HEK293T (cell line): ENCODE measurements around the gene TMEM117.
"Not testable (repeated sequence)": the region's sequence is repeated elsewhere in the genome, so short reads cannot be mapped to it uniquely, and the experiment has no call there.

Experiments
- CTCF ChIA-PET: fragments of 350-600 bp; formaldehyde crosslinking; extraction: SDS; loops from one replicate; lab custom pipeline; 2021; ENCODE audit warnings: antibody characterized with exemption, inconsistent platforms; lab: Yijun Ruan, JAX
- POLR2A ChIA-PET: fragments of 350-600 bp; formaldehyde crosslinking; extraction: SDS; loops from one replicate; lab custom pipeline; 2020; ENCODE audit warnings: antibody characterized with exemption, inconsistent platforms; lab: Yijun Ruan, JAX
- DNase-seq: peaks from one replicate; pipeline ENCODE4 v3.0.0; 2012; ENCODE audit warnings: mixed read lengths; ENCODE audit errors: extremely low spot score
- ARNT ChIP-seq: fragments of 450-650 bp; IDR thresholded peaks from 2 replicates; pipeline ENCODE4 v1.6.1; 2017; ENCODE audit warnings: mild to moderate bottlenecking
- BHLHE40 ChIP-seq: fragments of 450-650 bp; IDR thresholded peaks from 2 replicates; pipeline ENCODE4 v1.6.1; 2016; ENCODE audit warnings: mild to moderate bottlenecking, moderate library complexity, borderline replicate concordance
- CTBP1 ChIP-seq: fragments of 450-650 bp; IDR thresholded peaks from 2 replicates; pipeline ENCODE4 v1.6.1; 2016; ENCODE audit warnings: borderline replicate concordance
- ELF4 ChIP-seq: fragments of 450-650 bp; IDR thresholded peaks from 2 replicates; pipeline ENCODE4 v1.6.1; 2017; ENCODE audit warnings: antibody characterized with exemption
- FOXA1 ChIP-seq: fragments of 450-650 bp; IDR thresholded peaks from 2 replicates; pipeline ENCODE4 v1.6.1; 2016; ENCODE audit warnings: mild to moderate bottlenecking
- FOXK2 ChIP-seq: fragments of 450-650 bp; IDR thresholded peaks from 2 replicates; pipeline ENCODE4 v1.6.1; 2016; ENCODE audit warnings: mild to moderate bottlenecking
- FOXM1 ChIP-seq: fragments of 450-650 bp; IDR thresholded peaks from 2 replicates; pipeline ENCODE4 v1.6.1; 2017; ENCODE audit warnings: mild to moderate bottlenecking, borderline replicate concordance
- HDGF ChIP-seq: fragments of 450-650 bp; IDR thresholded peaks from 2 replicates; pipeline ENCODE4 v1.6.1; 2017; ENCODE audit warnings: antibody characterized with exemption, borderline replicate concordance
- LEF1 ChIP-seq: fragments of 450-650 bp; IDR thresholded peaks from 2 replicates; pipeline ENCODE4 v1.6.1; 2017; ENCODE audit warnings: mild to moderate bottlenecking, borderline replicate concordance
- NFRKB ChIP-seq: fragments of 450-650 bp; IDR thresholded peaks from 2 replicates; pipeline ENCODE4 v1.6.1; 2016; ENCODE audit warnings: mild to moderate bottlenecking, moderate library complexity
- SP1 ChIP-seq: fragments of 450-650 bp; IDR thresholded peaks from 2 replicates; pipeline ENCODE4 v1.6.1; 2017
- SUZ12 ChIP-seq: fragments of 450-650 bp; IDR thresholded peaks from 2 replicates; pipeline ENCODE4 v1.6.1; 2016; ENCODE audit warnings: mild to moderate bottlenecking
- TARDBP ChIP-seq: fragments of 450-650 bp; IDR thresholded peaks from 2 replicates; pipeline ENCODE4 v1.6.1; 2016
- ZNF384 ChIP-seq: fragments of 450-650 bp; IDR thresholded peaks from 2 replicates; pipeline ENCODE4 v1.6.1; 2016
- TF ChIP-seq, protein P1 (sequence below): fragments of 450-650 bp; IDR thresholded peaks from 2 replicates; pipeline ENCODE4 v1.6.1; 2016

TMEM117 gene

DNA sequence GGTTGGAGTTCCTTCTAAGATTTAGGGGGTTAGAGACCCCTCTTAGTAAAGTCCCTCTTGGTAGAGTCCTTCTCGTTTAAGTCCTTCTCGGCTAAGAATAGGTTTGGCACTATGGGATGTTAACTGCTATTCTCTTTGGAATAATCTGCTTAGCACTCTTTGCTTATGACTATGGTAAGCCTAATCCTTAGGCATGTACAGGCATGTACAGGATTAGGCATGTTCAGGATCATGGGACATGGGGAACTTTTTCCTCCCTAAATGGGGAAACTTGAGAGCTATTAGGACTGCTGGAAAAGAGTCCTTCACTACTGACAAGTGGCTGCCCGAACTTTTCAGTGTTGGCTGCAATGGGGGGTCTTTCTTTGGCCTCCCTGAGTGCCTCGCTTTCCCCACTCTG lies 193.3 kb downstream of the TMEM117 start:
- ChIA-PET CTCF (no interaction called here), POLR2A (no interaction called here)
- DNase-seq: no peak
- no peak for TF ChIP-seq FOXK2
- no peak for TF ChIP-seq SUZ12
- no peak for TF ChIP-seq ZNF384
- TF ChIP-seq, protein P1, sequence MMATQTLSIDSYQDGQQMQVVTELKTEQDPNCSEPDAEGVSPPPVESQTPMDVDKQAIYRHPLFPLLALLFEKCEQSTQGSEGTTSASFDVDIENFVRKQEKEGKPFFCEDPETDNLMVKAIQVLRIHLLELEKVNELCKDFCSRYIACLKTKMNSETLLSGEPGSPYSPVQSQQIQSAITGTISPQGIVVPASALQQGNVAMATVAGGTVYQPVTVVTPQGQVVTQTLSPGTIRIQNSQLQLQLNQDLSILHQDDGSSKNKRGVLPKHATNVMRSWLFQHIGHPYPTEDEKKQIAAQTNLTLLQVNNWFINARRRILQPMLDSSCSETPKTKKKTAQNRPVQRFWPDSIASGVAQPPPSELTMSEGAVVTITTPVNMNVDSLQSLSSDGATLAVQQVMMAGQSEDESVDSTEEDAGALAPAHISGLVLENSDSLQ: no peak
- TF ChIP-seq FOXM1: no peak
- TF ChIP-seq SP1: no peak
- TF ChIP-seq NFRKB: no peak
- TF ChIP-seq ARNT: no peak

DNA sequence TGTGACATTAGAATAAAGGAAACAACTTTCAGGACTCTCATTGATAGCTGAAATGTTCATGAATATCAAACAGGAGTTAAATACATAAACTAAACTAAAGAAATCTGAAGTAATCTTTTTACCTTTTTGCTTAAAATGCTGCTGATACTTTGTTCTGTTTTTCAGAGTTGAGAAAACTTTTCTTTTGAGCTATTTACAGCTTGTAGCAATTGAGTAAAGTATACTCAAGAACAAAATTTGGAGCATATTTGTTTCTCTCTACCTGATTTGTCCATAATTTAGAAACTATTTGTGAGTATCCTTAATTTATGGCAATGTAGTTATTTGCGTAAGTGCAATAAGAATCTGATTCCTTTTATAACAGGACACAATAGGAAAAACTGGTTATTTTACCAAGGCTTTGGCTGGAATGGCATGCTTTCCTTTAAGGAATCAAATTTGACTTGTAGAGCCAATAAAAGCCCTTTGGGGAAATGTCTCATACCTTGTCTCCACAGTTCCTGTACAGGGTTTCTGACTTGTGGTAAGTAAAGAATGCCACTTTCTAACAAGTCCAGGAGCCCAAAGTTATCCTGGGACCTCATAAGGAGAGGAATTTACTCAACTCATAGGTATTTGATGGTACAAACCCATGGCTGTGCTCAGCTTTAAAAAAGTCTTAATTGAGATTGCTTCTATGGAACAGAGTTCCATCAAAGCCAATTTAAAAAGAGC lies 195.7 kb downstream of the TMEM117 start:
- TF ChIP-seq FOXK2 (no peak), LEF1 (no peak), FOXA1 (no peak), TARDBP (no peak)
- POLR2A ChIA-PET: no interaction called here
- DNase-seq: no peak
- CTCF ChIA-PET: no interaction called here

DNA sequence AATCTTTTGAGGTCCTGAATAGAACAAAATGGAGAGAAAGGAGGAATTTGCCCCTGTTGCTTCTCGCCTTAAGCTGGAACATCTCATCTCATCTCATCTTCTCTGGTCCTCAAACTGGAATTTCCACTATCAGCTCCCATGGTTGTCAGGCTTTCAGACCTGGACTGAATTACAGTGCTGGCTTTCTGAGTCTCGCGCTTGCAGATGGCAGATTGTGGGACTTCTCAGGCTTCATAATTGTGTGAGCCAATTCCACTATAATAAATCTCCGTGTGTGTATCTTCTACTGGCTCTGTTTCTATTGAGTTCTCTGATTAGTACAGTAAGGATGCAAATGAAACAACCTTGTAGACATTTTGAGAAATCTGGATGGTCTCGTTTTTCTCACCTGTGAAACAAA lies 199.0 kb downstream of the TMEM117 start:
- ChIA-PET CTCF (interaction anchor here (0.6 kb wide), 1 partner anchor 118 kb away, joined by 3 read pairs; no protein-coding TSS in a partner anchor), POLR2A (no interaction called here)
- DNase-seq: no peak
- no peak for TF ChIP-seq BHLHE40
- TF ChIP-seq, protein P1: no peak
- no peak for TF ChIP-seq TARDBP
- TF ChIP-seq ARNT: no peak
- TF ChIP-seq SP1: no peak
- no peak for TF ChIP-seq FOXK2
- TF ChIP-seq FOXM1: no peak
- TF ChIP-seq LEF1: no peak
- no peak for TF ChIP-seq FOXA1
- TF ChIP-seq NFRKB: no peak
- no peak for TF ChIP-seq ZNF384
- TF ChIP-seq SUZ12: no peak

DNA sequence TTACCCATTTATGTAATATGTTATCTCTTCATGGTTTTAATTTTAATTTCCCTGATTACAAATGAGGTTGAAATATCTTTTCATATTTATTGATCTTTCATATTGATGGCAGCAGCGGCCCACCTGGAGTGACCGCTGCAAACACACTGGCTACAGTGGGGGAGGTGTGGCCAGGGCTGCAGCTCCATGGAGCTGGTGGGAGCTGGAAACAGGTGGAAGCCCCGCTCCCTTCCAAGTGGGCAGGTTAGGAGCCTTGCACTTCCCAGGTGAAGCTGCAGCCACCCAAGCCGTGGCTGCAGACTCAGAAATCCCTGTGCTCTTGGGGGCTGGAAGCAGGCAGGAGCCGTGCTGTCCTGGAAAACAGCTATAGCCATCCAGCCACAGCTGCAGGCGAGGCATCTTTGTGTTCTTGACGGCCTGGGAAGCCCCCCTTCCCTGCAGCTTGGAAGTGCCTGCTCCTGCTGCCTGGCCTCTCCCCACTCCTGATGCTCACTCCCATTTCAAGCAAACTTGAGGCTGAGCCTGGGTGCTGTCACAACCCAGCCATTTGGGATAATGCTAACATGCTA lies 201.1 kb downstream of the TMEM117 start:
- ChIA-PET POLR2A (no interaction called here), CTCF (no interaction called here)
- no peak for TF ChIP-seq SUZ12
- no peak for TF ChIP-seq ELF4
- no peak for TF ChIP-seq BHLHE40
- DNase-seq: no peak

DNA sequence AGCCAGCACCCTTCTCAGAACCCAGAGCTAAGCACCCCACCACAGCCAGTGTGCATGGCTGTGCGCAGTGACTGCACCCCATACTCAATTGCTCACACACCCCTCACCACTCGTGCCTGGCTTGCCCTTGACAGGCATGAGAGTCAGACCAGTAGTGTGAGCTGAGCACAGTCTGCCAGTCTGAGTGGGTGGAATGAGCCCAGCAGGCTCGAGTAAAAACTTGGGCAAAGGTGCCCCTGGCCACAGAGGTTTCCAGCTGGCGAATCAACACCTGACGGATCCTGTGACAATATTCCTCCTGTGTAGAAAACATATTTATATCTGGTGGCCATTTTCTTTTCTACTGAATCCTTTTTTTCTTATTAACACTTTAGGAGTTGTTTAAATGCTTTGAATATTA lies 202.5 kb downstream of the TMEM117 start:
- POLR2A ChIA-PET: no interaction called here
- no peak for TF ChIP-seq FOXM1
- no peak for TF ChIP-seq ELF4
- no peak for TF ChIP-seq NFRKB
- no peak for TF ChIP-seq TARDBP
- no peak for TF ChIP-seq CTBP1
- no peak for TF ChIP-seq FOXK2
- TF ChIP-seq SUZ12: no peak
- TF ChIP-seq ARNT: no peak
- TF ChIP-seq HDGF: no peak
- CTCF ChIA-PET: no interaction called here
- no peak for DNase-seq

DNA sequence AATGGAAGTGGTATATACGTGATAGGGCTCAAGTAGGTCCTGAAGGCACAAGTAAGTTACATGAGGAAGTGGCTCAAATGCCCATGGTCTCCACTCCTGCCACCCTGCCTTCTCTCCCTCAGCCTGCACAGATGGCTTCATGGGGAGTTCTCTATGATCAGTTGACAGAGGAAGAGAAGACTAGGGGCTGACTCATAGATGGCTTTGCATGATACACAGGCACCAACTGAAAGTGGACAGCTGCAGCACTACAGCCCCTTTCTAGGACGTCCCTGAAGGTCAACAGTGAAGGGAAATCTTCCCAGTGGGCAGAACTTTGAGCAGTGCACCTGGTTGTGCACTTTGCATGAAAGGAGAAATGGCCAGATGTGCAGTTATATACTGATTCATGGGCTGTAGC lies 208.6 kb downstream of the TMEM117 start:
- CTCF ChIA-PET, POLR2A ChIA-PET, DNase-seq: not testable (repeated sequence)

DNA sequence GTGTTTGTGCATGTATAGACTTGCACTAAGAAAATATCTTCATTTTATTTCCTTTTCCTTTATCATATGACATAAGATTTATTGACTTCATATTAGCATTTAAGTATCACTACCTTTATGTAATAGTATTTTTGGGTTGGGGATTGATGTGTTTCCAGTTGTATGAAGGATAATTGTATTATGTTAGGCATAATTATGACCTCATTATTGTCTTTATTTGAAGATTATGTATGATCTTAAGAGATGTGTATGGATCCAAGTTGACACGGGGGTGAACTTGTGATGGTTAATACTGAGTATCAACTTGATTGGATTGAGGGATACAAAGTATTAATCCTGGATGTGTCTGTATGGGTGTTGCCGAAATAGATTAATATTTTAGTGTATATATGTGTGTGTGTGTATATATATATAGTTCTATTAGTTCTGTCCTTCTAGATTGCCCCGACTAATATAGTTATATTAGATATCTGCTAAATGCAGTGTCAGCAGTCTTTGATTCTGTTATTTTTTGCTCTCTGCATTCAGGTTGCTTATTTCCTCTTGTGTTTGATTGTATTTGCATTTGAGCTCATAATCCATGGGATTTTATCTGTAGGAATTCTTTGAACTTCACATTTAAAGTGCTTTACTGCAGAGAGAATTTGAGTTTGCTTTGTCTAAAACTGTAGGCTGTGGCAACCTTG lies 211.0 kb downstream of the TMEM117 start:
- TF ChIP-seq LEF1: no peak
- ChIA-PET POLR2A (no interaction called here), CTCF (no interaction called here)
- DNase-seq: no peak

DNA sequence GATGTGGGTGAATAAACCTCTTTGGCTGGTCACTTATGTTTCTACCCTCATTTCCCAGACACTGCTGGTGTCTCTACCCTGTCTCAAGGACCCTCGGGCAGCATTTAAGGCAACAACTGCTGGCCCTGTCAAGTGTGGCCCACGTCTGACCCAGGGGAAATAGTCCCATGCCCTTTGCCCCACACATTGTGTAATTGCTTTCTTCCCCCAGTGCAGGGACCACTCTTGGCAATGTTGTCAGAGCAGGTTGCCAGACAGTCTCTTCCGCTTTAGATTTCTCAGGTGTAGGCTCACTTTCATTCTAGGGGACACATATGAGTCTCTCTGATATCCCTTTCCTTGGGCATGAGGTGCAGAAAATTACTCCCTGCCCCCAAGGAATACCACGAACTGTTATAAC lies 216.7 kb downstream of the TMEM117 start:
- ChIA-PET POLR2A (no interaction called here), CTCF (no interaction called here)
- DNase-seq: no peak
- TF ChIP-seq, protein P1: no peak
- TF ChIP-seq FOXA1 (no peak), ZNF384 (no peak), ELF4 (no peak), CTBP1 (no peak), NFRKB (no peak), SUZ12 (no peak), SP1 (no peak), TARDBP (no peak), FOXM1 (no peak), LEF1 (no peak), HDGF (no peak), ARNT (no peak), BHLHE40 (no peak)
